ENCODE results near the gene RHOT2. TPM values are rescaled to one million over a fixed set of nuclear protein-coding genes. Genes with fewer than 3 reads are reported as not detected.
A peak's percentile ranks its signal among the peaks of the same experiment; 100 is the strongest.

Gene RHOT2
- total RNA-seq, 1 experiment from 2014 or later: 184 TPM

GRCh38 chr16:642189-643049 is 25.5 kb upstream of the RHOT2 start:
- no TSS peak for BruUV-seq (replicated peaks)
- no peak for DNase-seq (ENCODE audit: low spot score)
- Histone ChIP-seq H3K9me3 (ENCODE audit: low read depth, low read length, poor library complexity, severe bottlenecking) (no peaks in the 10 kb centered on the region), H3K27me3 (replicated peaks; ENCODE audit: insufficient read depth, low read depth, low read length, poor library complexity) (no peaks in the 10 kb centered on the region), H3K4me3 (ENCODE audit: low read depth, low read length, poor library complexity, severe bottlenecking) (peak overlapping the region; percentile 77), H3K27ac (ENCODE audit: low read depth, low read length, poor library complexity, severe bottlenecking) (peak overlapping the region; percentile 37), H3K4me1 (ENCODE audit: insufficient read depth, low read length, poor library complexity, severe bottlenecking) (peaks cover 10% of the 10 kb centered on the region), H3K36me3 (ENCODE audit: insufficient read depth, low read length, poor library complexity, severe bottlenecking) (no peaks in the 10 kb centered on the region)
- POLR2A ChIA-PET (ENCODE audit: low non-redundant PET): no interaction called here
- CTCF ChIA-PET: no interaction called here
- TF ChIP-seq EZH2 (IDR thresholded peaks at IDR 0.05; ENCODE audit: borderline replicate concordance, low read depth, low read length, poor library complexity, severe bottlenecking) (no peak), CTCF (conservative IDR thresholded peaks at IDR 0.05; ENCODE audit: low read depth, low read length) (no peak)
- intact Hi-C loops (cut with micrococcal nuclease; ENCODE audit: unreplicated experiment): no loop called here

- H3K4me1 ChIP-seq (ENCODE audit: insufficient read depth, low read length, poor library complexity, severe bottlenecking): peaks cover 10% of the 10 kb centered on the region
- H3K4me3 ChIP-seq (ENCODE audit: low read depth, low read length, poor library complexity, severe bottlenecking): peak overlapping the region; percentile 77
- intact Hi-C loops (cut with micrococcal nuclease; ENCODE audit: unreplicated experiment): no loop called here
- ChIA-PET POLR2A (ENCODE audit: low non-redundant PET) (no interaction called here), CTCF (no interaction called here)
- no peaks in the 10 kb centered on the region for H3K27me3 ChIP-seq (replicated peaks; ENCODE audit: insufficient read depth, low read depth, low read length, poor library complexity)
- H3K27ac ChIP-seq (ENCODE audit: low read depth, low read length, poor library complexity, severe bottlenecking): no peak overlapping the region
- TF ChIP-seq EZH2 (IDR thresholded peaks at IDR 0.05; ENCODE audit: borderline replicate concordance, low read depth, low read length, poor library complexity, severe bottlenecking) (no peak), CTCF (conservative IDR thresholded peaks at IDR 0.05; ENCODE audit: low read depth, low read length) (no peak)
- H3K36me3 ChIP-seq (ENCODE audit: insufficient read depth, low read length, poor library complexity, severe bottlenecking): no peaks in the 10 kb centered on the region
- no peak for DNase-seq (ENCODE audit: low spot score)
- BruUV-seq (replicated peaks): no TSS peak
- H3K9me3 ChIP-seq (ENCODE audit: low read depth, low read length, poor library complexity, severe bottlenecking): no peaks in the 10 kb centered on the region
Observed at GRCh38 chr16:643050-643368, 24.9 kb upstream of the RHOT2 start.

- intact Hi-C loops (cut with micrococcal nuclease; ENCODE audit: unreplicated experiment): no loop called here
- Histone ChIP-seq H3K9me3 (ENCODE audit: low read depth, low read length, poor library complexity, severe bottlenecking) (no peaks in the 10 kb centered on the region), H3K4me3 (ENCODE audit: low read depth, low read length, poor library complexity, severe bottlenecking) (no peak overlapping the region), H3K4me1 (ENCODE audit: insufficient read depth, low read length, poor library complexity, severe bottlenecking) (peaks cover 10% of the 10 kb centered on the region), H3K27me3 (replicated peaks; ENCODE audit: insufficient read depth, low read depth, low read length, poor library complexity) (no peaks in the 10 kb centered on the region), H3K27ac (ENCODE audit: low read depth, low read length, poor library complexity, severe bottlenecking) (no peak overlapping the region), H3K36me3 (ENCODE audit: insufficient read depth, low read length, poor library complexity, severe bottlenecking) (no peaks in the 10 kb centered on the region)
- POLR2A ChIA-PET (ENCODE audit: low non-redundant PET): no interaction called here
- no peak for DNase-seq (ENCODE audit: low spot score)
- CTCF ChIA-PET: interaction anchor here (0.6 kb wide), 1 partner anchor 506 kb away, joined by 4 read pairs; no protein-coding TSS in a partner anchor
- TF ChIP-seq CTCF (conservative IDR thresholded peaks at IDR 0.05; ENCODE audit: low read depth, low read length) (no peak), EZH2 (IDR thresholded peaks at IDR 0.05; ENCODE audit: borderline replicate concordance, low read depth, low read length, poor library complexity, severe bottlenecking) (no peak)
- no TSS peak for BruUV-seq (replicated peaks)
Observed at GRCh38 chr16:644556-644955, 23.4 kb upstream of the RHOT2 start.
